Prostate gland (tissue), 1 donor: ENCODE results near the gene SERINC5.

ENCODE experiments used
- POLR2A ChIP-seq: fragments of 450-650 bp; IDR thresholded peaks from one replicate; pipeline ENCODE4 v1.6.1; 2016; ENCODE audit warnings: antibody characterized with exemption, mild to moderate bottlenecking
- POLR2AphosphoS5 ChIP-seq: sonication (generic); formaldehyde crosslinking; IDR thresholded peaks from one replicate; pipeline ENCODE4 v1.6.1; 2017; ENCODE audit warnings: antibody characterized with exemption

DNA sequence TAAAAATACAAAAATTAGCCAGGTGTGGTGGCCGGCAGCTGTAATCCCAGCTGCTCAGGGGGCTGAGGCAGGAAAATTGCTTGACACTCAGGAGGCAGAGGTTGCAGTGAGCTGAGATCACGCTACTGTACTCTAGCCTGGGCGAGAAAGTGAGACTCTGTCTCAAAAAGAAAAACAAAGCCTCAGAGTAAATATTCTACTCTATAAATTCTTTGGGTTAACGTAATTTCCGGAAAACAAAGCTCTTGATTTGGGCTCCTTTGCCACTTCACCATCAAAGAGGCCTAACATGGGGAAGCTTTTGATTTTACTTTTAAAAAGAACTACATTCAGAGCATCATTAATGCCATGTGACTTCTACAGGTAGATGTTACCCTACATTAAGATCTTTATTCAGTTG, 103.1 kb downstream of the SERINC5 start:
- TF ChIP-seq POLR2AphosphoS5 = no peak
- TF ChIP-seq POLR2A = no peak
